Bronchial epithelial cell (primary cell): ENCODE data around the gene ITGB3BP. TPM values are rescaled to one million over a fixed set of nuclear protein-coding genes. Genes with fewer than 3 reads are reported as not detected.
A peak's percentile ranks its signal among the peaks of the same experiment; 100 is the strongest.

Experiments used
- DNase-seq: peaks from one replicate; pipeline ENCODE4 v3.0.0-alpha.2; 2010; ENCODE audit warnings: low read depth
- FAIRE-seq: peaks from 2 replicates; lab custom pipeline; 2011; peaks lifted over from hg19 to GRCh38; lab: Jason Lieb, UNC
- H3K27me3 ChIP-seq: 2 replicates; pipeline ENCODE4 v1.5.1; 2011; ENCODE audit warnings: low read length; ENCODE audit not compliant: control insufficient read depth, insufficient read depth
- H3K36me3 ChIP-seq: 2 replicates; pipeline ENCODE4 v1.5.1; 2011; ENCODE audit warnings: low read length; ENCODE audit not compliant: control insufficient read depth, insufficient read depth
- H3K4me3 ChIP-seq: 2 replicates; pipeline ENCODE4 v1.5.1; 2011; ENCODE audit warnings: mild to moderate bottlenecking, low read depth, low read length, control low read depth
- CTCF ChIP-seq: IDR thresholded peaks from 2 replicates; pipeline ENCODE4 v1.5.1; 2011; ENCODE audit warnings: mild to moderate bottlenecking, moderate library complexity, low read length, control low read depth, inconsistent platforms; ENCODE audit not compliant: insufficient read depth, severe bottlenecking
- total RNA-seq: library from RNA; depleted of rRNA; stranded (reverse); fragments of >200 nt; gene quantifications from 2 replicates; pipeline ENCODE4 v1.2.1, GENCODE V29; 2014

Gene ITGB3BP
- total RNA-seq, 1 donor from 2014 or later, result 7.4 TPM

GRCh38 chr1:63524201-63524600 lies 1.2 kb upstream of the ITGB3BP start:
- TF ChIP-seq CTCF, result no peak
- Histone ChIP-seq H3K27me3 (no peaks in the 10 kb centered on the region), H3K36me3 (no peaks in the 10 kb centered on the region), H3K4me3 (peak overlapping the region; percentile 51)
- no peak for FAIRE-seq
- no peak for DNase-seq

- H3K36me3 ChIP-seq, result no peaks in the 10 kb centered on the region
- H3K27me3 ChIP-seq, result no peaks in the 10 kb centered on the region
- H3K4me3 ChIP-seq, result peak overlapping the region; percentile 51
- DNase-seq, result no peak
- TF ChIP-seq CTCF, result no peak
- no peak for FAIRE-seq
Measured at GRCh38 chr1:63523738-63524137, 713 bp upstream of the ITGB3BP start.

- DNase-seq (no peak), FAIRE-seq (no peak)
- TF ChIP-seq CTCF, result no peak
- H3K36me3 ChIP-seq, result no peaks in the 10 kb centered on the region
- H3K4me3 ChIP-seq, result no peak overlapping the region
- no peaks in the 10 kb centered on the region for H3K27me3 ChIP-seq
Measured at GRCh38 chr1:63516629-63517028, 6.4 kb downstream of the ITGB3BP start.

- DNase-seq (no peak), FAIRE-seq (no peak)
- Histone ChIP-seq H3K4me3 (no peak overlapping the region), H3K36me3 (no peaks in the 10 kb centered on the region), H3K27me3 (no peaks in the 10 kb centered on the region)
- TF ChIP-seq CTCF, result no peak
Measured at GRCh38 chr1:63512584-63512983, 10.4 kb downstream of the ITGB3BP start.

GRCh38 chr1:63509718-63510117 lies 13.3 kb downstream of the ITGB3BP start:
- H3K36me3 ChIP-seq, result no peaks in the 10 kb centered on the region
- H3K4me3 ChIP-seq, result no peak overlapping the region
- no peaks in the 10 kb centered on the region for H3K27me3 ChIP-seq
- no peak for FAIRE-seq
- DNase-seq, result no peak
- TF ChIP-seq CTCF, result no peak

GRCh38 chr1:63506782-63507181 lies 16.2 kb downstream of the ITGB3BP start:
- FAIRE-seq (no peak), DNase-seq (no peak)
- TF ChIP-seq CTCF, result no peak
- Histone ChIP-seq H3K36me3 (no peaks in the 10 kb centered on the region), H3K4me3 (no peak overlapping the region), H3K27me3 (no peaks in the 10 kb centered on the region)
